Measurements from ENCODE around the gene RAP1A.

GRCh38 chr1:111628153-111628552, 8.6 kb downstream of the RAP1A start:
- TF ChIP-seq EZH2 (IDR thresholded peaks at IDR 0.05; ENCODE audit: borderline replicate concordance, low read depth, low read length, severe bottlenecking) (no peak), GATA2 (IDR thresholded peaks at IDR 0.05; ENCODE audit: insufficient read depth, insufficient read length, low read depth, low read length) (no peak), CTCF (IDR thresholded peaks at IDR 0.05; ENCODE audit: extremely low read depth in 1 of 2, insufficient read depth in 1 of 2, low read depth in 1 of 2, low read length in 2 of 2) (no peak), POLR2A (IDR thresholded peaks at IDR 0.05; ENCODE audit: low read depth, low read length) (no peak), MYC (IDR thresholded peaks at IDR 0.05; ENCODE audit: low read depth, low read length) (no peak), POLR2AphosphoS5 (IDR thresholded peaks at IDR 0.05; ENCODE audit: insufficient read depth, low read depth, low read length) (no peak)
- TF ChIP-seq, protein P1, sequence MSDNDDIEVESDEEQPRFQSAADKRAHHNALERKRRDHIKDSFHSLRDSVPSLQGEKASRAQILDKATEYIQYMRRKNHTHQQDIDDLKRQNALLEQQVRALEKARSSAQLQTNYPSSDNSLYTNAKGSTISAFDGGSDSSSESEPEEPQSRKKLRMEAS (IDR thresholded peaks at IDR 0.05; ENCODE audit: insufficient read depth, insufficient read length): no peak
